HCT116 (cell line): ENCODE data around the gene AKR1A1. TPM values are rescaled to one million over a fixed set of nuclear protein-coding genes. Genes with fewer than 3 reads are reported as not detected.
"Not testable (repeated sequence)": the region's sequence is repeated elsewhere in the genome, so short reads cannot be mapped to it uniquely, and the experiment has no call there.

Experiments
- ATAC-seq: fragments of 200-7000 bp; cut with Tn5 transposase; 2 replicates; pipeline ENCODE4 v1.9.1; 2020; ENCODE audit warnings: mild to moderate bottlenecking, moderate library complexity
- BruUV-seq: library from RNA; stranded (reverse); fragments of 400-500 nt; replicated peaks from 2 replicates; lab custom pipeline; 2021; lab: Mats Ljungman, UMichigan
- CTCF ChIA-PET: fragments of 300-600 bp; sonication (Branson Sonifier 250); formaldehyde crosslinking; loops from one replicate; lab custom pipeline; 2021; ENCODE audit warnings: antibody characterized with exemption; lab: Charles Lee
- POLR2A ChIA-PET: fragments of 300-600, 350-600 bp; sonication (Branson Sonifier 250); formaldehyde crosslinking; loops from one replicate; lab custom pipeline; 2021; ENCODE audit warnings: antibody characterized with exemption; lab: Charles Lee
- RAD21 ChIA-PET, 2 experiments: fragments of 300-600 bp; sonication (Branson Sonifier 250); formaldehyde crosslinking; loops; one replicate each; lab custom pipeline; 2023; ENCODE audit warnings: low total read pairs in 2 of 2; ENCODE audit not compliant: uncharacterized antibody in 2 of 2, unreplicated experiment in 2 of 2, low non-redundant PET in 1 of 2; lab: Charles Lee
- DNase-seq: peaks from one replicate; pipeline ENCODE4 v3.0.0-alpha.2; 2010; ENCODE audit warnings: low read depth, low spot score
- H2AFZ ChIP-seq: fragments of 200-600 bp; shearing (Covaris generic), sonication (generic); 2 replicates; pipeline ENCODE4 v1.6.1; 2017; ENCODE audit warnings: low read depth, mixed run types, mixed read lengths, antibody characterized with exemption, low read length; ENCODE audit not compliant: poor library complexity, severe bottlenecking
- H3K27ac ChIP-seq: 2 replicates; pipeline ENCODE4 v1.5.1; 2012; ENCODE audit warnings: low read depth, low read length
- H3K27me3 ChIP-seq: fragments of 200-600 bp; sonication (generic); 2 replicates; pipeline ENCODE4 v1.6.1; 2016; ENCODE audit warnings: mixed run types, low read length, mixed read lengths; ENCODE audit not compliant: insufficient read depth
- H3K36me3 ChIP-seq, 2 experiments: fragments of 200-500 bp in 1 of 2; fragments of 200-600 bp in 1 of 2; sonication (Bioruptor generic) in 1 of 2; sonication (generic) in 1 of 2; 2 replicates each; pipeline versions ENCODE4 v1.5.1 to v1.6.1; 2014 to 2016; ENCODE audit warnings: low read length in 2 of 2, inconsistent platforms in 1 of 2, mixed read lengths in 1 of 2, mixed run types in 1 of 2; ENCODE audit not compliant: insufficient read depth in 2 of 2, control insufficient read depth in 1 of 2
- H3K4me1 ChIP-seq, 2 experiments: fragments of 200-600 bp in 1 of 2; sonication (generic) in 1 of 2; 2 replicates each; pipeline versions ENCODE4 v1.5.1 to v1.6.1; 2012 to 2017; ENCODE audit warnings: low read length in 2 of 2, inconsistent platforms in 1 of 2, mild to moderate bottlenecking in 1 of 2, mixed read lengths in 1 of 2, mixed run types in 1 of 2, moderate library complexity in 1 of 2; ENCODE audit not compliant: insufficient read depth in 2 of 2, control insufficient read depth in 1 of 2
- H3K4me2 ChIP-seq: fragments of 200-600 bp; sonication (generic); 2 replicates; pipeline ENCODE4 v1.6.1; 2017; ENCODE audit warnings: mixed run types, low read length, mixed read lengths
- H3K4me3 ChIP-seq, 2 experiments: fragments of 200-600 bp in 1 of 2; sonication (generic) in 1 of 2; replicated peaks in 1 of 2; 2 replicates each; pipeline ENCODE4 v1.5.1; 2011 to 2016; ENCODE audit warnings: low read length in 2 of 2, control low read depth in 1 of 2, low read depth in 1 of 2, mild to moderate bottlenecking in 1 of 2, mixed read lengths in 1 of 2, mixed run types in 1 of 2
- H3K79me2 ChIP-seq: fragments of 200-600 bp; sonication (generic); 2 replicates; pipeline ENCODE4 v1.6.1; 2017; ENCODE audit warnings: mild to moderate bottlenecking, mixed run types, low read length, moderate library complexity, mixed read lengths; ENCODE audit not compliant: insufficient read depth
- H3K9ac ChIP-seq: fragments of 200-600 bp; sonication (generic); 2 replicates; pipeline ENCODE4 v1.6.1; 2016; ENCODE audit warnings: low read length, mixed read lengths
- H3K9me2 ChIP-seq: fragments of 200-600 bp; sonication (generic), shearing (Covaris generic); 2 replicates; pipeline ENCODE4 v1.6.1; 2017; ENCODE audit warnings: mixed run types, mild to moderate bottlenecking, moderate library complexity; ENCODE audit not compliant: insufficient read depth
- H3K9me3 ChIP-seq, 2 experiments: fragments of 200-500 bp in 1 of 2; fragments of 200-600 bp in 1 of 2; sonication (Bioruptor generic) in 1 of 2; sonication (generic) in 1 of 2; 2 replicates each; pipeline ENCODE4 v1.6.1; 2014 to 2017; ENCODE audit warnings: low read length in 2 of 2, mixed read lengths in 2 of 2, inconsistent platforms in 1 of 2, low read depth in 1 of 2, mild to moderate bottlenecking in 1 of 2, mixed run types in 1 of 2, moderate library complexity in 1 of 2; ENCODE audit not compliant: control insufficient read depth in 1 of 2, insufficient read depth in 1 of 2
- H4K20me1 ChIP-seq: fragments of 200-600 bp; sonication (generic), shearing (Covaris generic); 2 replicates; pipeline ENCODE4 v1.6.1; 2017; ENCODE audit warnings: mixed run types, mild to moderate bottlenecking, moderate library complexity; ENCODE audit not compliant: insufficient read depth
- EGR1 ChIP-seq: IDR thresholded peaks from 2 replicates; pipeline ENCODE4 v1.6.1; 2012; ENCODE audit warnings: low read depth
- EZH2 ChIP-seq: fragments of 200-600 bp; sonication (generic); IDR thresholded peaks from 2 replicates; pipeline ENCODE4 v1.6.1; 2017; ENCODE audit warnings: antibody characterized with exemption, mixed run types
- EZH2phosphoT487 ChIP-seq: fragments of 200-600 bp; IDR thresholded peaks from 2 replicates; pipeline ENCODE4 v1.6.1; 2018; ENCODE audit warnings: antibody characterized with exemption, borderline replicate concordance
- SP1 ChIP-seq: IDR thresholded peaks from 2 replicates; pipeline ENCODE4 v1.6.1; 2012; ENCODE audit warnings: low read depth
- ZBTB33 ChIP-seq: IDR thresholded peaks from 2 replicates; pipeline ENCODE4 v1.6.1; 2011; ENCODE audit warnings: mild to moderate bottlenecking, low read length, moderate library complexity; ENCODE audit not compliant: insufficient replicate concordance; ENCODE audit errors: extremely low read depth
- ZNF274 ChIP-seq: fragments of 200-500 bp; sonication (Bioruptor generic); IDR thresholded peaks from 2 replicates; pipeline ENCODE4 v1.6.1; 2014; ENCODE audit warnings: mild to moderate bottlenecking, low read depth, low read length, inconsistent platforms
- intact Hi-C: fragments of 100-400 bp; cut with micrococcal nuclease; formaldehyde crosslinking; loops from 2 replicates; pipeline ENCODE4 v1.10.0; 2022
- total RNA-seq: library from RNA; stranded (reverse); gene quantifications from one replicate; pipeline ENCODE4 v1.2.1, GENCODE V29; 2021; ENCODE audit not compliant: unreplicated experiment
- TF ChIP-seq, protein P1 (sequence below), 3 experiments: fragments of 200-600 bp in 1 of 3; sonication (generic) in 1 of 3; IDR thresholded peaks in 2 of 3; conservative IDR thresholded peaks in 1 of 3; 2 replicates each; pipeline ENCODE4 v1.5.1; 2012 to 2017; ENCODE audit warnings: low read depth in 2 of 3, low read length in 2 of 3, antibody characterized with exemption in 1 of 3, borderline replicate concordance in 1 of 3, control low read depth in 1 of 3, mild to moderate bottlenecking in 1 of 3, mixed read lengths in 1 of 3, mixed run types in 1 of 3, moderate library complexity in 1 of 3; ENCODE audit not compliant: insufficient read depth in 1 of 3

The AKR1A1 gene
- total RNA-seq, 1 experiment from 2014 or later = 199 TPM

GRCh38 chr1:45594412-45594811, 43.8 kb downstream of the AKR1A1 start:
- no peak overlapping the region for H2AFZ ChIP-seq
- peaks cover 4% of the 10 kb centered on the region; the same call in 1 of the 2 replicates for H4K20me1 ChIP-seq
- H3K4me3 ChIP-seq = no peak overlapping the region
- no peak for ATAC-seq
- no TSS peak for BruUV-seq
- no peak overlapping the region for H3K27ac ChIP-seq
- peaks cover 99% of the 10 kb centered on the region for H3K79me2 ChIP-seq
- no peaks in the 10 kb centered on the region for H3K9me3 ChIP-seq
- intact Hi-C loops = no loop called here
- ChIA-PET CTCF (no interaction called here), RAD21 (interaction anchor here in 1 of 2 experiments (0.7 kb wide), 1 partner anchor 350 kb away, joined by 3 read pairs; no protein-coding TSS in a partner anchor)
- H3K9me2 ChIP-seq = no peaks in the 10 kb centered on the region
- H3K27me3 ChIP-seq = no peaks in the 10 kb centered on the region
- H3K4me2 ChIP-seq = no peak overlapping the region
- TF ChIP-seq, protein P1, sequence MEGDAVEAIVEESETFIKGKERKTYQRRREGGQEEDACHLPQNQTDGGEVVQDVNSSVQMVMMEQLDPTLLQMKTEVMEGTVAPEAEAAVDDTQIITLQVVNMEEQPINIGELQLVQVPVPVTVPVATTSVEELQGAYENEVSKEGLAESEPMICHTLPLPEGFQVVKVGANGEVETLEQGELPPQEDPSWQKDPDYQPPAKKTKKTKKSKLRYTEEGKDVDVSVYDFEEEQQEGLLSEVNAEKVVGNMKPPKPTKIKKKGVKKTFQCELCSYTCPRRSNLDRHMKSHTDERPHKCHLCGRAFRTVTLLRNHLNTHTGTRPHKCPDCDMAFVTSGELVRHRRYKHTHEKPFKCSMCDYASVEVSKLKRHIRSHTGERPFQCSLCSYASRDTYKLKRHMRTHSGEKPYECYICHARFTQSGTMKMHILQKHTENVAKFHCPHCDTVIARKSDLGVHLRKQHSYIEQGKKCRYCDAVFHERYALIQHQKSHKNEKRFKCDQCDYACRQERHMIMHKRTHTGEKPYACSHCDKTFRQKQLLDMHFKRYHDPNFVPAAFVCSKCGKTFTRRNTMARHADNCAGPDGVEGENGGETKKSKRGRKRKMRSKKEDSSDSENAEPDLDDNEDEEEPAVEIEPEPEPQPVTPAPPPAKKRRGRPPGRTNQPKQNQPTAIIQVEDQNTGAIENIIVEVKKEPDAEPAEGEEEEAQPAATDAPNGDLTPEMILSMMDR (IDR thresholded peaks at IDR 0.05 in 2 of 3, conservative IDR thresholded peaks at IDR 0.05 in 1 of 3; ENCODE audit: borderline replicate concordance in 1 of 3, insufficient read depth in 1 of 3, low read depth in 2 of 3, low read length in 2 of 3) = no peak
- TF ChIP-seq EZH2phosphoT487 = no peak
- TF ChIP-seq ZBTB33 = no peak
- TF ChIP-seq EGR1 = no peak
- TF ChIP-seq SP1 = no peak
- TF ChIP-seq ZNF274 = no peak
- no peak for TF ChIP-seq EZH2
- TF ChIP-seq, all 23 proteins: peak for 0
- DNase-seq = no peak
- POLR2A ChIA-PET = no interaction called here
- Histone ChIP-seq H3K9ac (no peak overlapping the region), H3K4me1 (peaks cover 0 to 3% of the 10 kb centered on the region in 2 experiments; a peak in 1 of 4 replicates), H3K36me3 (peaks cover 38 to 45% of the 10 kb centered on the region in 2 experiments)

- CTCF ChIA-PET, H3K9me2 ChIP-seq, BruUV-seq, ATAC-seq, DNase-seq, H3K4me2 ChIP-seq, H3K27me3 ChIP-seq, H2AFZ ChIP-seq, H3K27ac ChIP-seq, H3K4me3 ChIP-seq, intact Hi-C loops, H3K9ac ChIP-seq, RAD21 ChIA-PET, POLR2A ChIA-PET, H3K9me3 ChIP-seq: not testable (repeated sequence)
- Histone ChIP-seq H3K4me1 (peaks cover 13 to 22% of the 10 kb centered on the region in 2 experiments), H3K36me3 (peaks cover 29 to 40% of the 10 kb centered on the region in 2 experiments), H3K79me2 (peaks cover 99% of the 10 kb centered on the region), H4K20me1 (peaks cover 12% of the 10 kb centered on the region; the same call in 1 of the 2 replicates)
Observed at GRCh38 chr1:45596765-45597164, 46.1 kb downstream of the AKR1A1 start.
